PFSK-1 (cell line): Measurements from ENCODE around the gene FAM181A.

ENCODE experiments used
- FOXP2 ChIP-seq: optimal IDR thresholded peaks from 2 replicates; pipeline ENCODE3; 2011; ENCODE audit warnings: borderline replicate concordance, control low read depth, inconsistent platforms; ENCODE audit not compliant: insufficient read depth; ENCODE audit errors: extremely low read length, extremely low read depth
- POLR2AphosphoS5 ChIP-seq: IDR thresholded peaks from 2 replicates; pipeline ENCODE4 v1.6.1; 2012; ENCODE audit warnings: low read depth, mild to moderate bottlenecking, control low read depth, low read length, moderate library complexity
- REST ChIP-seq, 2 experiments: IDR thresholded peaks; 2 replicates each; pipeline versions ENCODE4 v1.6.1 to v1.8.0; 2011 to 2012; ENCODE audit warnings: low read depth in 2 of 2, low read length in 2 of 2, control low read depth in 1 of 2, inconsistent platforms in 1 of 2, mild to moderate bottlenecking in 1 of 2, moderate library complexity in 1 of 2; ENCODE audit not compliant: insufficient read depth in 1 of 2
- SIN3A ChIP-seq: IDR thresholded peaks from 2 replicates; pipeline ENCODE4 v1.6.1; 2012; ENCODE audit warnings: mild to moderate bottlenecking, low read length, moderate library complexity, borderline replicate concordance; ENCODE audit not compliant: insufficient read depth
- TAF1 ChIP-seq: IDR thresholded peaks from 2 replicates; pipeline ENCODE4 v1.6.1; 2012; ENCODE audit warnings: low read length, control low read depth, borderline replicate concordance; ENCODE audit not compliant: insufficient read depth

FAM181A gene

GRCh38 chr14:93906341-93907329 is 20.5 kb upstream of the FAM181A start:
- TF ChIP-seq FOXP2 = no peak

DNA sequence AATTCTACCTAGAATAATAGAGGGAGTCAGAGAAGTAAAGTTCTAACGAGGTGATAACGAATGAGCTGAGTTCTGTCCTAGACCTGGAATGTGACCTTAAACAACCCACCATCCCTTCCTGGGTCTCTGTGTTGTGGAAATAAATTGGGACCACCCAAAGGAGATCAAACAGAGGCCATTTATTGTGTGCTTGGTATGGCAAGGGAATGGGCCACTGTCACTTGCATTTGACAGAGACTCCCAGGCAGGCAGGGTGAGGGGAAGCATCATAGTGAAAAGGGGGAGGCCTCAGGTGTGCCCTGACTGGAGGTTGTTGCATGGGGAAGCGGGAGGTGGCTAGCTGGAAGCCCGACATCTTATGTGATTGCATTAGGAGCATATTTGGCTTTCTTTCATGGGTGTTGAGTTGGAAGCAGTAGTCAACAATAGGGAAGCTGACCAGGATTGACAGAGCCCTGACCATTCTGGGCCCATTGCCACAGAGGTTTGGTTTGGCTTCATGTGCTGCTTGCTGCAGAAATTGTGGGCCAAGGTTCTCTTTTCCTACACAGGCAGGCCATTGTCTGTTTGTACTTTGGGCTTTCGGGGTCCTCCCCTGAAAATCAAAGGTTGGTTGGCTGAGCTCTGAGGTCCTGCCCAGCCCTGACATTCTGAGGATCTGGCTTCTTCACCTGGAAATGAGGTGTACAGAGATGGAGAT is 17.6 kb upstream of the FAM181A start:
- TF ChIP-seq POLR2AphosphoS5 (no peak), FOXP2 (no peak), SIN3A (no peak), REST (IDR thresholded peaks at IDR 0.05; ENCODE audit: insufficient read depth in 1 of 2, low read depth in 2 of 2, low read length in 2 of 2) (no peak), TAF1 (no peak)

- TF ChIP-seq POLR2AphosphoS5 = no peak
- TF ChIP-seq SIN3A = no peak
These were observed 15.0 kb upstream of the FAM181A start for GRCh38 chr14:93911975-93912615.

GRCh38 chr14:93912782-93913181 is 14.4 kb upstream of the FAM181A start:
- TF ChIP-seq FOXP2 (no peak), POLR2AphosphoS5 (no peak), REST (IDR thresholded peaks at IDR 0.05; ENCODE audit: insufficient read depth in 1 of 2, low read depth in 2 of 2, low read length in 2 of 2) (no peak), SIN3A (no peak), TAF1 (no peak)

GRCh38 chr14:93914278-93914677 is 12.9 kb upstream of the FAM181A start:
- TF ChIP-seq REST (IDR thresholded peaks at IDR 0.05; ENCODE audit: insufficient read depth in 1 of 2, low read depth in 2 of 2, low read length in 2 of 2) = no peak
- no peak for TF ChIP-seq SIN3A
- no peak for TF ChIP-seq TAF1
- no peak for TF ChIP-seq FOXP2
- TF ChIP-seq POLR2AphosphoS5 = no peak
